Pons (tissue), 1 donor: Measurements from ENCODE around the gene ULK1.

Experiments
- DNase-seq: peaks from one replicate; pipeline ENCODE4 v3.0.0-alpha.2; 2016; ENCODE audit warnings: low spot score

ULK1 gene

GRCh38 chr12:131892711-131893604 is 1.5 kb upstream of the ULK1 start:
- no peak for DNase-seq

GRCh38 chr12:131893605-131894312 is 663 bp upstream of the ULK1 start:
- peak; percentile 26 for DNase-seq

- DNase-seq, result no peak
Measured at GRCh38 chr12:131894981-131895639, 688 bp downstream of the ULK1 start.

GRCh38 chr12:131895640-131896079 is 1.2 kb downstream of the ULK1 start:
- DNase-seq, result no peak

- DNase-seq, result peak; percentile 74
Measured at GRCh38 chr12:131896080-131896810, 1.8 kb downstream of the ULK1 start.

GRCh38 chr12:131896811-131897270 is 2.4 kb downstream of the ULK1 start:
- DNase-seq, result peak; percentile 82

GRCh38 chr12:131897276-131897675 is 2.9 kb downstream of the ULK1 start:
- no peak for DNase-seq

- no peak for DNase-seq
Measured at GRCh38 chr12:131897875-131898274, 3.5 kb downstream of the ULK1 start.

GRCh38 chr12:131900397-131900796 is 6.0 kb downstream of the ULK1 start:
- no peak for DNase-seq

- no peak for DNase-seq
Measured at GRCh38 chr12:131901431-131902331, 7.3 kb downstream of the ULK1 start.

GRCh38 chr12:131902332-131903241 is 8.2 kb downstream of the ULK1 start:
- no peak for DNase-seq

- DNase-seq, result no peak
Measured at GRCh38 chr12:131903270-131904255, 9.1 kb downstream of the ULK1 start.

- DNase-seq, result no peak
Measured at GRCh38 chr12:131904346-131904745, 9.9 kb downstream of the ULK1 start.

GRCh38 chr12:131905081-131905629 is 10.7 kb downstream of the ULK1 start:
- no peak for DNase-seq

GRCh38 chr12:131905630-131906091 is 11.2 kb downstream of the ULK1 start:
- no peak for DNase-seq

GRCh38 chr12:131907379-131908091 is 13.1 kb downstream of the ULK1 start:
- no peak for DNase-seq
